Spleen (tissue), 11 donors: ENCODE results near the gene RINL. TPM values are rescaled to one million over a fixed set of nuclear protein-coding genes. Genes with fewer than 3 reads are reported as not detected.

Source experiments
- DNase-seq: peaks from one replicate; pipeline ENCODE4 v3.0.0-alpha.2; 2020
- H3K27ac ChIP-seq, 8 donors: fragments of 200-600 bp; sonication (generic) in 7 of 8; 1 replicate in 4 of 8; 2 replicates in 4 of 8; pipeline versions ENCODE4 v1.5.0 to v1.8.0; 2016 to 2021; ENCODE audit warnings: inconsistent platforms in 4 of 8, mild to moderate bottlenecking in 4 of 8, moderate library complexity in 1 of 8
- H3K27me3 ChIP-seq, 7 donors: fragments of 200-600 bp; sonication (generic) in 6 of 7; replicated peaks in 1 of 7; 1 replicate in 4 of 7; 2 replicates in 3 of 7; pipeline versions ENCODE4 v1.5.0 to v1.8.0; 2016 to 2021; ENCODE audit warnings: inconsistent platforms in 3 of 7, mild to moderate bottlenecking in 1 of 7
- H3K36me3 ChIP-seq, 6 donors: fragments of 200-600 bp; sonication (generic) in 5 of 6; 1 replicate in 4 of 6; 2 replicates in 2 of 6; pipeline versions ENCODE4 v1.5.0 to v1.8.0; 2016 to 2021; ENCODE audit warnings: inconsistent platforms in 2 of 6
- H3K4me1 ChIP-seq, 6 donors: fragments of 200-600 bp; sonication (generic) in 5 of 6; 1 replicate in 3 of 6; 2 replicates in 3 of 6; pipeline versions ENCODE4 v1.5.0 to v1.8.0; 2016 to 2021; ENCODE audit warnings: inconsistent platforms in 3 of 6
- H3K4me3 ChIP-seq, 8 donors: fragments of 200-600 bp; sonication (generic) in 7 of 8; 1 replicate in 4 of 8; 2 replicates in 4 of 8; pipeline versions ENCODE4 v1.5.0 to v1.8.0; 2016 to 2021; ENCODE audit warnings: inconsistent platforms in 4 of 8, mild to moderate bottlenecking in 4 of 8, moderate library complexity in 2 of 8
- H3K9me3 ChIP-seq, 8 donors: fragments of 200-600 bp; sonication (generic) in 7 of 8; 1 replicate in 4 of 8; 2 replicates in 4 of 8; pipeline versions ENCODE4 v1.5.0 to v1.8.0; 2016 to 2021; ENCODE audit warnings: inconsistent platforms in 4 of 8
- CTCF ChIP-seq, 11 experiments: fragments of 200-600 bp in 7 of 11; fragments of 450-650 bp in 4 of 11; sonication (generic) in 4 of 11; IDR thresholded peaks in 8 of 11; conservative IDR thresholded peaks in 3 of 11; 1 replicate in 7 of 11; 2 replicates in 4 of 11; pipeline versions ENCODE4 v1.4.0 to v1.8.0; 2016 to 2021; ENCODE audit warnings: antibody characterized with exemption in 11 of 11, inconsistent platforms in 4 of 11, mild to moderate bottlenecking in 1 of 11
- POLR2A ChIP-seq, 3 donors: fragments of 450-650 bp; IDR thresholded peaks; one replicate each; pipeline ENCODE4 v1.5.1; 2017; ENCODE audit warnings: antibody characterized with exemption in 3 of 3, mild to moderate bottlenecking in 1 of 3
- POLR2AphosphoS5 ChIP-seq, 3 donors: sonication (generic); formaldehyde crosslinking; IDR thresholded peaks; one replicate each; pipeline ENCODE4 v1.5.1; 2017; ENCODE audit warnings: antibody characterized with exemption in 3 of 3
- WGBS, 5 donors: extraction: QIAGEN DNeasy Blood & Tissue Kit in 3 of 5; methylation state at CpG; one replicate each; pipeline versions ENCODE4 v1.1.5 to v1.1.7; 2013 to 2018; 5-methylcytosine and 5-hydroxymethylcytosine counted together
- intact Hi-C: fragments of 100-400 bp; cut with DNase I; formaldehyde crosslinking; loops from one replicate; pipeline ENCODE4 v1.15.0; 2023; ENCODE audit warnings: low total_unique reads
- polyA plus RNA-seq, 3 donors: library from polyadenylated mRNA; stranded (reverse); fragments of 200-250 nt; gene quantifications; one replicate each; pipeline ENCODE4 v1.2.1, GENCODE V29; 2013
- total RNA-seq, 7 donors: library from RNA; depleted of rRNA in 3 of 7; stranded (reverse); fragments of >200 nt in 3 of 7; fragmentation: NEBNext Ultra II Directional in 4 of 7; extraction: Animal tissue kit (Norgen Biotek cat#: 25700) in 4 of 7; gene quantifications; one replicate each; pipeline versions ENCODE4 v1.1.0 to v1.2.1, GENCODE V29; 2016 to 2021
- donor health status: healthy with polysubstance abuse.
- donor health status: DM: no; HTN: no; CAD: no; lungs with moderate emphysema.
- donor health status: DM: no; HTN: no; CAD: no.
- donor health status: Bipolar disorder and iron deficiency.
- donor health status: healthy.
- donor health status: DM: no; HTN: no; CAD: no.
- donor health status: DM: yes; HTN: yes; CAD: no.

Gene RINL
- total and polyA plus RNA-seq, 10 donors: 14.5 to 42.5 (median 27.0) TPM

DNA sequence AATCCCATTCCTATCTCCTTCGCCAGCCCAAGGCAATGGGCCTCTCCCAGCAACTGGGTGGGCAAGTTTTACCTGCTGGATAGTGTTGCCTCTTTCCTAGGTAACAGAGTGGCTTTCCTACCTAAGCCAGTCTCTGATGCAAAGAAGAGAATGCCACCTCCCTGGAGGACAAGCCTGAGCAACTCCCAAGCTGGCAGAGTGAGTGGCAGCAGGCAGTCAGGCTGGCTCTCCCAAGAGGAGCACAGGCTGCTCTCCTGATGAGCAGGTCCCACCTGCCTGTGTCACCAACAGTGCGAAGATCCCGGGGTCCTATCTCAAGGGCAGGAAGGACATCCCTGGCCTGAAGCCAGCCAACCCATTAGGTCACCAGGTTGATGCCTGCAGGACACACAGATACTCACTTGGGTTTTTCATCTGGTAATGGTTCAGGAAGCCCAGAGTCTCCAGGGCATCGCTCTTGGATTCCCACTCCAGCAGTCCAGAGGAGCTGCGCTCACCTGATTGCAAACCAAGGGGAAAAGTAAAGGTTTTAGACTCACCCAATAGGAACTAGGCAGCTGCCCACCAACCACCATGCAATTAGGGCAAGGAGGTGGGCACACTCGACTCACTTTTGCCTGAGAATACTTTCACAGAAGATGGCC is 41.0 kb downstream of the RINL start:
- Histone ChIP-seq H3K9me3 (no peaks in the 10 kb centered on the region), H3K27me3 (no peaks in the 10 kb centered on the region), H3K27ac (peak overlapping the region in 5 of 8 donors; percentile 4 to 88 (median 71)), H3K4me1 (peaks cover 8 to 74% (median 45%) of the 10 kb centered on the region in 6 donors), H3K4me3 (no peak overlapping the region), H3K36me3 (peaks cover 10 to 78% (median 74%) of the 10 kb centered on the region in 6 donors)
- 87 to 94% (median 92%) methylated on average over 4 to 6 of the region's 6 CpGs for WGBS, 5 donors
- intact Hi-C loops: no loop called here
- TF ChIP-seq POLR2AphosphoS5 (IDR thresholded peaks at IDR 0.05): peak; percentile 36 to 65 (median 57)
- TF ChIP-seq POLR2A (IDR thresholded peaks at IDR 0.05): no peak
- no peak for TF ChIP-seq CTCF (IDR thresholded peaks at IDR 0.05 in 8 of 11, conservative IDR thresholded peaks at IDR 0.05 in 3 of 11)
- peak; percentile 71 for DNase-seq

- Histone ChIP-seq H3K27ac (peak overlapping the region in 4 of 8 donors; percentile 13 to 88 (median 53)), H3K4me1 (peaks cover 5 to 69% (median 40%) of the 10 kb centered on the region in 6 donors), H3K9me3 (no peaks in the 10 kb centered on the region), H3K36me3 (peaks cover 10 to 70% (median 67%) of the 10 kb centered on the region in 6 donors), H3K27me3 (no peaks in the 10 kb centered on the region), H3K4me3 (no peak overlapping the region)
- 73 to 84% (median 81%) methylated on average over 8 of the region's 8 CpGs for WGBS, 5 donors
- intact Hi-C loops: no loop called here
- DNase-seq: peak; percentile 30
- no peak for TF ChIP-seq POLR2AphosphoS5 (IDR thresholded peaks at IDR 0.05)
- TF ChIP-seq POLR2A (IDR thresholded peaks at IDR 0.05): no peak
- TF ChIP-seq CTCF (IDR thresholded peaks at IDR 0.05 in 8 of 11, conservative IDR thresholded peaks at IDR 0.05 in 3 of 11): no peak
Observed at GRCh38 chr19:38836159-38836982, 41.7 kb downstream of the RINL start.

- Histone ChIP-seq H3K36me3 (peaks cover 10 to 65% (median 56%) of the 10 kb centered on the region in 6 donors), H3K9me3 (no peaks in the 10 kb centered on the region), H3K4me1 (peaks cover 19 to 69% (median 42%) of the 10 kb centered on the region in 6 donors), H3K27me3 (no peaks in the 10 kb centered on the region), H3K4me3 (no peak overlapping the region), H3K27ac (peak overlapping the region in 4 of 8 donors; percentile 14 to 94 (median 58))
- no peak for DNase-seq
- intact Hi-C loops: no loop called here
- 93 to 96% (median 93%) methylated on average over 6 of the region's 6 CpGs for WGBS, 5 donors
- peak in 1 of 3 donors; percentile 20 for TF ChIP-seq POLR2AphosphoS5 (IDR thresholded peaks at IDR 0.05)
- TF ChIP-seq POLR2A (IDR thresholded peaks at IDR 0.05): no peak
Observed at GRCh38 chr19:38834590-38834989, 43.5 kb downstream of the RINL start.

DNA sequence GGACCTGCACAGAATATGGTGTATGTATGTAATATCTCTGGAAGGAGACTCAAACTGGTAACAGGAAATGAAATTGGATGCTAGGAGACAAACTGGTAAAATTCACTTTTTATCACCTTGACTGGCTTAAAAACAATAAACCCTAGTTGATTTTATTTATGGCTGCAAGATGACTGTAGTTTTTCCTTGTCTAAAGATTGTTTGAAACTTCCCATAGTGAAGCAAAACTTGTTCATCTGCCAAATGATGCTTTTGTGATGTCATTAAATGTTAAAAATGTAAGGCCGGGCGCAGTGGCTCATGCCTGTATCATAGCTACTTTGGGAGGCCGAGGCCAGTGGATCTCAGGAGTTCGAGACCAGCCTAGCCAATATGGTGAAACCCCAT is 44.0 kb downstream of the RINL start:
- intact Hi-C loops: no loop called here
- Histone ChIP-seq H3K4me3 (no peak overlapping the region), H3K27ac (peak overlapping the region in 4 of 8 donors; percentile 14 to 94 (median 58)), H3K4me1 (peaks cover 22 to 69% (median 45%) of the 10 kb centered on the region in 6 donors), H3K27me3 (no peaks in the 10 kb centered on the region), H3K9me3 (no peaks in the 10 kb centered on the region), H3K36me3 (peaks cover 8 to 65% (median 54%) of the 10 kb centered on the region in 6 donors)
- 89 to 97% (median 94%) methylated on average over 4 of the region's 4 CpGs for WGBS, 5 donors
- no peak for DNase-seq
- TF ChIP-seq POLR2AphosphoS5 (IDR thresholded peaks at IDR 0.05) (no peak), POLR2A (IDR thresholded peaks at IDR 0.05) (no peak), CTCF (IDR thresholded peaks at IDR 0.05 in 8 of 11, conservative IDR thresholded peaks at IDR 0.05 in 3 of 11) (no peak)
